ENCODE results near the gene CPNE9.

CPNE9 gene

GRCh38 chr3:9729419-9729818 lies 25.8 kb downstream of the CPNE9 start:
- TF ChIP-seq CTCF (IDR thresholded peaks at IDR 0.05; ENCODE audit: low read depth, low read length), result no peak
- DNase-seq (ENCODE audit: low read depth in 2 of 2), result no peak

GRCh38 chr3:9730657-9731205 lies 27.1 kb downstream of the CPNE9 start:
- DNase-seq (ENCODE audit: low read depth in 2 of 2), result no peak
- peak overlapping the region; percentile 48 to 58 for H3K4me3 ChIP-seq (replicated peaks in 1 of 2; ENCODE audit: low read depth in 2 of 2, low read length in 2 of 2)
- no peak for TF ChIP-seq CTCF (IDR thresholded peaks at IDR 0.05; ENCODE audit: low read depth, low read length)

More at GRCh38 chr3:9729419-9729818, 25.8 kb downstream of the CPNE9 start:
- H3K4me3 ChIP-seq (replicated peaks in 1 of 2; ENCODE audit: low read depth in 2 of 2, low read length in 2 of 2), result no peak overlapping the region

GRCh38 chr3:9731206-9732079 lies 27.8 kb downstream of the CPNE9 start, which contains the start of gene BRPF1:
TSS of gene BRPF1 (plus strand) at chr3:9731735. CDS start at chr3:9734141, 2,406 bp downstream.
- peak; percentile 99 to 100 for DNase-seq (ENCODE audit: low read depth in 2 of 2)
- peak; percentile 12 for TF ChIP-seq CTCF (IDR thresholded peaks at IDR 0.05; ENCODE audit: low read depth, low read length)
- peak within 1 kb of the TSS; percentile 96 to 97 for H3K4me3 ChIP-seq (replicated peaks in 1 of 2; ENCODE audit: low read depth in 2 of 2, low read length in 2 of 2)

- DNase-seq (ENCODE audit: low read depth in 2 of 2), result peak in 1 of 2 donors; percentile 9
- no peak for TF ChIP-seq CTCF (IDR thresholded peaks at IDR 0.05; ENCODE audit: low read depth, low read length)
- H3K4me3 ChIP-seq (replicated peaks in 1 of 2; ENCODE audit: low read depth in 2 of 2, low read length in 2 of 2), result peak overlapping the region; percentile 96 to 97
These were observed 28.6 kb downstream of the CPNE9 start for GRCh38 chr3:9732080-9732739.

GRCh38 chr3:9732740-9733115 lies 29.1 kb downstream of the CPNE9 start:
- no peak for TF ChIP-seq CTCF (IDR thresholded peaks at IDR 0.05; ENCODE audit: low read depth, low read length)
- H3K4me3 ChIP-seq (replicated peaks in 1 of 2; ENCODE audit: low read depth in 2 of 2, low read length in 2 of 2), result peak overlapping the region; percentile 96 to 97
- DNase-seq (ENCODE audit: low read depth in 2 of 2), result peak in 1 of 2 donors; percentile 26

- DNase-seq (ENCODE audit: low read depth in 2 of 2), result no peak
- no peak for TF ChIP-seq CTCF (IDR thresholded peaks at IDR 0.05; ENCODE audit: low read depth, low read length)
These were observed 33.2 kb downstream of the CPNE9 start for GRCh38 chr3:9736831-9737230.

More at GRCh38 chr3:9736831-9737230, 33.2 kb downstream of the CPNE9 start:
- no peak overlapping the region for H3K4me3 ChIP-seq (replicated peaks in 1 of 2; ENCODE audit: low read depth in 2 of 2, low read length in 2 of 2)
